Activated T-helper 17 cell treated with anti-CD3 and anti-CD28 coated beads, Interleukin-2, amount 50 U/mL, for 72 hours (primary cell): ENCODE data around the gene LARP1B. TPM values are rescaled to one million over a fixed set of nuclear protein-coding genes. Genes with fewer than 3 reads are reported as not detected.
"Not testable (repeated sequence)": the region's sequence is repeated elsewhere in the genome, so short reads cannot be mapped to it uniquely, and the experiment has no call there.

ENCODE experiments used
- ATAC-seq: fragments of 150-1000 bp; cut with Tn5 transposase; replicated peaks from 2 replicates; pipeline ENCODE4 v1.10.0; 2021; ENCODE audit warnings: mild to moderate bottlenecking, moderate library complexity
- H3K27ac Mint-ChIP-seq: one replicate; pipeline ENCODE4 v1.8.0; 2022; ENCODE audit warnings: mixed read lengths
- H3K27me3 Mint-ChIP-seq: one replicate; pipeline ENCODE4 v1.8.0; 2022; ENCODE audit warnings: mixed read lengths
- H3K36me3 Mint-ChIP-seq: one replicate; pipeline ENCODE4 v1.8.0; 2022; ENCODE audit warnings: low read depth, mild to moderate bottlenecking, mixed read lengths
- H3K4me1 Mint-ChIP-seq: one replicate; pipeline ENCODE4 v1.8.0; 2022; ENCODE audit warnings: mixed read lengths
- H3K4me3 Mint-ChIP-seq: one replicate; pipeline ENCODE4 v1.8.0; 2022; ENCODE audit warnings: mild to moderate bottlenecking, mixed read lengths
- H3K9me3 Mint-ChIP-seq: one replicate; pipeline ENCODE4 v1.8.0; 2022; ENCODE audit warnings: mixed read lengths
- total RNA-seq, 2 donors: library from RNA; stranded (reverse); gene quantifications; one replicate each; pipeline ENCODE4 v1.2.3, GENCODE V29; 2022

LARP1B gene
- total RNA-seq, 2 donors from 2014 or later = 17.5 to 18.5 TPM

DNA sequence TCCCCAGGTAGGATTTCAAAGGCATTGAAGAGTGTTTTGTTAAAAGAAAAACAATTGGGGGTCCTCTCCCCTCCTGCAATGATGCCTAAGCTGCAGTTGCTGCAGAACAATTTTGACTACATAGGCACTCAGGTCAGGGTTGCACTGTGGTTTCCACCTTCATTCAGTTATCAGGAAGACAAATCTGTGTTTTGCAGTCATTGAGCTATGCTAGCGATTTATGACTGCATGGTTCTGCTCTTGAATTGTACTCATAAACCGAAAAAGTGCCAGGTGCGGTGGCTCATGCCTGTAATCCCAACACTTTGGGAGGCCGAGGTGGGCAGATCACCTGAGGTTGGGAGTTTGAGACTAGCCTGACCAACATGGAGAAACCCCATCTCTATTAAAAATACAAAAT, 197.1 kb downstream of the LARP1B start:
- H3K9me3 Mint-ChIP-seq, ATAC-seq, H3K4me1 Mint-ChIP-seq, H3K4me3 Mint-ChIP-seq, H3K36me3 Mint-ChIP-seq, H3K27ac Mint-ChIP-seq: not testable (repeated sequence)
- peaks cover 21% of the 10 kb centered on the region for H3K27me3 Mint-ChIP-seq

DNA sequence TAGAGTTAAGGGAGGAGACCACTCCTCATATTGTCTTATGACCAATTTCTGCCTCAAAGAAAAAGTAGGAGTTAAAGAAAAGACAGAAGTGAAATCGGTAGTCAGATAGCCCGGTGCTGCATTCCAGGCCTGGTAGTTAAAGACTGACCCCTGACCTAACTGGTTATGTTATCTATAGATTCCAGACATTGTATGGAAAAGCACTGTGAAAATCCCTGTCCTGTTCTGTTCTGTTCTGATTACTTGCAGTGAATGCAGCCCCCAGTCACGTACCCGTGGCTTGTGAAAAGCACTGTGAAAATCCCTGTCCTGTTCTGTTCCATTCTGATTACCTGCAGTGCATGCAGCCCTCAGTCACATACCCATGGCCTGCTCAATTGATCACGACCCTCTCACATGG, 198.8 kb downstream of the LARP1B start:
- peaks cover 18% of the 10 kb centered on the region for H3K27me3 Mint-ChIP-seq
- H3K9me3 Mint-ChIP-seq, H3K27ac Mint-ChIP-seq, ATAC-seq, H3K4me3 Mint-ChIP-seq, H3K4me1 Mint-ChIP-seq, H3K36me3 Mint-ChIP-seq: not testable (repeated sequence)

Other genes with a start within 250 kb of the LARP1B start
- 10 to 100 TPM; 47.3 to 51.3 TPM for gene PLK4, start 180.4 kb upstream of the LARP1B start, total RNA-seq
- 10 to 100 TPM; 19.4 to 22.9 TPM for gene MFSD8, start 96.1 kb upstream of the LARP1B start, total RNA-seq
- gene ABHD18, start 95.9 kb upstream of the LARP1B start, total RNA-seq = 10 to 100 TPM; 24.5 to 24.6 TPM
- 10 to 100 TPM; 43.0 to 61.8 TPM for gene PGRMC2, start 226.5 kb downstream of the LARP1B start, total RNA-seq